Breast epithelium (tissue), 3 donors: ENCODE data around the gene DOCK11.

Experiments
- CTCF ChIP-seq, 3 donors: fragments of 450-650 bp; IDR thresholded peaks; one replicate each; pipeline ENCODE4 v1.5.1; 2016 to 2017; ENCODE audit warnings: antibody characterized with exemption in 3 of 3, mild to moderate bottlenecking in 3 of 3, moderate library complexity in 3 of 3
- POLR2A ChIP-seq: fragments of 450-650 bp; IDR thresholded peaks from one replicate; pipeline ENCODE4 v1.6.1; 2016; ENCODE audit warnings: antibody characterized with exemption, mild to moderate bottlenecking, moderate library complexity

- TF ChIP-seq CTCF (IDR thresholded peaks at IDR 0.05) (no peak), POLR2A (no peak)
Measured at GRCh38 chrX:118558926-118559325, 63.3 kb downstream of the DOCK11 start.
